HG03442 (cell line): ENCODE measurements around the gene DHX58.

Source experiments
- ATAC-seq: cut with Tn5 transposase; IDR thresholded peaks from one replicate; pipeline ENCODE4 v1.9.1; 2021; ENCODE audit warnings: mild to moderate bottlenecking, moderate library complexity; ENCODE audit not compliant: unreplicated experiment

Gene DHX58

DNA sequence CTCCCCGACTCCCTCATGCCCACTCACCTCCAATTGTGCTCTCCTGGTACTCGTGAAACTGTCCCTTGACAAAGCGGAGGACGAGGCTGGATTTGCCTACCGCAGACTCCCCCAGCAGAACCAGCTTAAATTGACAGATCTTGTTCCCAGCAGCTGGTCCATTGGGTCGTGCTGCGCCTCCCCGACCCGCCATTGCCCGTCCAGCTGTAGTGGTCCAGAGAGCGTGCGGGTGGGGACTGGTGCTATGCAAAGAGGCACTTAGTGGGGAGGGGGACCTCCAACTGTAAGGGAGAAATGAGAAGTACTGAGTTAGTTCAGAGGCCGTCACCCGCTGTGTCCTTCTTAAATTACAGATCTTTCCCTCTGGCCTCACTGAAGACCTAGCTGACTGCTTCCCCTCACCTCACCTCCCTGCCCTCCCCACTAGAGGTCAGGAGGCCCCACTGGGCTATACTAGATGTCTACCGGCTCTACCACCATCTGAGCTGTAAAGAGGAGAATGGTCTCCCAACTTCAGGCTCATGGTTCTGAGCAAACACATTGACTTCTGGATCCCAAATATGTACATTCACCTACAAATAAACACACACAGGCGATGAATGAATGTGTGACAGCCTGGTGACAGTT lies 17.9 kb upstream of the DHX58 start:
- ATAC-seq = no peak

DNA sequence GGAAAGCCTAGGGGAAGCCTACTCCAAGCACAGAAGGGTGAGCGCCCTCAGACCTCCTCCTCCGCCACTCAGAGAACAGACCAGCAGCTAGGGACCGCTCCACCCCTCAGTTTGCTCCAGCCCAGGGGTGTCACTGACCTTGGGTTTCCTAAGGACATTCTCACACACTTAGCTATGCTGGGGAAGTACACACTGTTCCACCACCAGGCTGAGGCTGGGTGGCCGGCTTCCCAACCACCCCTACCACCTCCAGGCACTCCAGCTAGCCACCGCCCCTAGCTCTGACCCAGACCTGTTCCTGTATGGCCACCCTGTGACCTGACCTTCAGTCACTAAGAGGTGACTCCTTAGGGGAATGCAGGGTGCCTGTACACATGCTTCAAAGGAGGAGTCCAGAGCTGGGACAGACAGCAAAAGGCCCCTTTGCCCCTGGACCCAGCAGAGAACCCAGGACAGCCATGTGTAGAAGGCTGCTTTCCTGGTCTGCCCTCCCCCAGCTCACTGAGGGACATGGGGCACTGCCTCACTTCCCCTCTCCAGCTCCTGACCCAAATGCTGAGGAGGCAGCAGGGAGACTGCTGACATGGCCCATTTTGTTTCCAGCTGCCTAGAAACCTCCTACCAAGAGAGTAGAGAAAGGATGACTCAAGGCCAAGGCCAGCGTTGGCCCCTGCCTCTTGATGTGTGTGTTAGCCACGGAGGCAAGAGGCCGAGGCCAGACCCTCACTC lies 16.8 kb upstream of the DHX58 start:
- no peak for ATAC-seq

DNA sequence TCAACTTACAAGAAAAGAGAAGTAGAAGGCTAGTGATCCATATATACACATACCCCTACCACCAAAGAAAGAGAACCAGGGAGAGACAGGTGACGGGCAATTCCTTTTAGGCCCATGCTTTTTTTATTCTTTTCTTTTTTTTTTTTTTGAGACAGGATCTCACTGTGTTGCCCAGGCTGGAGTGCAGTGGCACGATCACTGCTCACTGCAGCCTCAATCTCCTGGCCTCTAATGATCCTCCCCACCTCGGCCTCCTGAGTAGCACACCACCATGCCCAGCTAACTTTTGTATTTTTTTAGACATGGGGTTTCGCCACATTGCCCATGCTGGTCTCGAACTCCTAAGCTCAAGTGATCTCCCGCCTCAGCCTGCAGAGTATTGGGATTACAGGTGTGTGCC lies 14.9 kb upstream of the DHX58 start:
- no peak for ATAC-seq

DNA sequence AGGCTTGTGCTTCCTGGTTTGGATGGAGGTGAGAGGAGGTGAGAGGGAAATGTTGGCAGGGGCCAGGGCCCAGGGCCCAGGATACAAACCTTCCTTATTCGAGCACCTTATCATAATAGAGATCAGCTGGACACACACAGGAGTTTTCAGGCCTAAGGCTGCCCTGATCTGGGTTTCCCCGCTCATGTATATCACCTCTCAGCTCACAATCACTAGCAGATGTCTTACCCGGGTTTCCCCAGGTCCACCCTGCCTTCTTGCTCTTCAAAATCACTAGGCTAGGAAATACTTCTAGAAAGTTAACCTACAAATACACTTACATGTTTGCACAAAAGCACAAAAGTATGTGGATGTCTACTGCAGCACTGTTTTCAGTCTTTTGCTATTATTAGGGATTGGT lies 14.3 kb upstream of the DHX58 start:
- no peak for ATAC-seq

DNA sequence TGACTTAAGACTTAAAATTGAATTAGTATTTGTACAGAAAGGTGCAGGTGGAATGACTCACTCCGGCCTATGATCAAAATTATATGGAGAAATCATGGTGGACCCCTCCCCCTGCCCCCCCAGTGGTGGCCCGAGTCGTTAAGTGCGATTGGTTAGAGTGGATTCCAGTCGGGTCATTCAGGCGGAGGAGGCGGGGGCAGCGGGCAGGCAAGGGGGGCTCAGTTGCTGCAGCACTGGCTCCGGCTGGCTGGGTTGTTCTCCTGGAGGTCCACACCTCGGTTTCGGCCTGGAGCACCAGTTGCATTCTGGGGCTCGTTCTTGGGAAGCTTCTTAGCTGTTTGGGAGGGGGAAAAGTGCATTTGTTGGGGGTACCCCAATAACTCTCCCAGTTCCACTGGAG lies 13.1 kb upstream of the DHX58 start:
- no peak for ATAC-seq

DNA sequence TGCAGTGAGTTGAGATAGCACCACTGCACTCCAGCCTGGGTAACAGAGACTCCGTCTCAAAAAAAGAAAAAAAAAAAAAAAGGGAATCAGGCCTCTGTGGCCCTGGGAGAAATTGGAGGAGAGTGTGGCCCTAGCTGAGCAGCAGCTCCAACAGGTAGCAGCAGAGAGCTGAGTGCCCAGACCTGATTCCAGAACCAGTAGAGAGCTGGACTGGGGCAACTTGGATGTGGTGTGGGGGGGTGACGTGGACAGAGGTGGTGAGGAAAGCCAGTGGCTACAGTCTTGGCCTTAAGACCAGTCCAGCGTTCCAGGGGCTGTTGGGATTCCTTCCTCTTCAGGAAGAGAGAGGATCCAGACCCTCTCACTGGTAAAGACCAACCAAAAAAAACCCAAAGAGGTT lies 11.7 kb upstream of the DHX58 start:
- ATAC-seq = no peak

DNA sequence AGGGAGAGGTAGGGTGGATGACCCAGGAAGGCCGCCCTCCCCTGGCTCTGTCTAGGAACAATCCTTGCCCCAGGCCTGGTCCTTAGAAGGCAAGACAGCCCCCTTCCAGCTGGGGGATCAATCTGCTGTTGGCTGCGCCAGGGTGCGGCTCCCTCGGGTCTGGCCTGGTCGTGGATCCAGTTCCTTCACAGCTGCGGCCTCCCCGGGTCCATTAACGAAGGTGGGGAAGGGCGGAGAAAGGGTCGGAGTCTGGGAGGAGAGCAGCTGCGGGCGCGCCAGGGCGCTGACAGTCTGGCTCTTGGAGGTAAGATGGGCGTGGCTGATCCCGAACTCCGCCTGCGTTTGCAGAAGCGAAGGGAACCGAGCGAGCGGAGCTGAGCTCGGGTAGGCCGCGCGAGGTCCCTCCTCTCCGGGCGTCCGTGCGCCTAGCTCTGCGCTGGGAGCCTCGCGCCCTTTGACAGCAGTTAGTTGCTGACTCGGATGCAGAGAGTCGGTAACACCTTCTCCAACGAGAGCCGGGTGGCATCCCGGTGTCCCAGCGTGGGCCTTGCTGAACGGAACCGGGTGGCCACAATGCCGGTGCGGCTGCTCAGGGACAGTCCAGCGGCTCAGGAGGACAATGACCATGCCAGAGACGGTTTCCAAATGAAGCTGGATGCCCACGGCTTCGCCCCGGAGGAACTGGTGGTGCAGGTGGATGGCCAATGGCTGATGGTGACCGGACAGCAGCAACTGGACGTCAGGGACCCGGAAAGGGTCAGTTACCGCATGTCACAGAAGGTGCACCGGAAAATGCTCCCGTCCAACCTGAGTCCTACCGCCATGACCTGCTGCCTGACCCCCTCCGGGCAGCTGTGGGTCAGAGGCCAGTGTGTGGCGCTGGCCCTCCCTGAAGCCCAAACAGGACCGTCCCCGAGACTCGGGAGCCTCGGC lies 10.1 kb upstream of the DHX58 start, which contains the start of gene HSPB9:
Gene HSPB9 (plus strand): TSS at position 434 of the 933 bp plus-strand sequence. CDS start 47 bp downstream, at position 481.
- no peak for ATAC-seq

DNA sequence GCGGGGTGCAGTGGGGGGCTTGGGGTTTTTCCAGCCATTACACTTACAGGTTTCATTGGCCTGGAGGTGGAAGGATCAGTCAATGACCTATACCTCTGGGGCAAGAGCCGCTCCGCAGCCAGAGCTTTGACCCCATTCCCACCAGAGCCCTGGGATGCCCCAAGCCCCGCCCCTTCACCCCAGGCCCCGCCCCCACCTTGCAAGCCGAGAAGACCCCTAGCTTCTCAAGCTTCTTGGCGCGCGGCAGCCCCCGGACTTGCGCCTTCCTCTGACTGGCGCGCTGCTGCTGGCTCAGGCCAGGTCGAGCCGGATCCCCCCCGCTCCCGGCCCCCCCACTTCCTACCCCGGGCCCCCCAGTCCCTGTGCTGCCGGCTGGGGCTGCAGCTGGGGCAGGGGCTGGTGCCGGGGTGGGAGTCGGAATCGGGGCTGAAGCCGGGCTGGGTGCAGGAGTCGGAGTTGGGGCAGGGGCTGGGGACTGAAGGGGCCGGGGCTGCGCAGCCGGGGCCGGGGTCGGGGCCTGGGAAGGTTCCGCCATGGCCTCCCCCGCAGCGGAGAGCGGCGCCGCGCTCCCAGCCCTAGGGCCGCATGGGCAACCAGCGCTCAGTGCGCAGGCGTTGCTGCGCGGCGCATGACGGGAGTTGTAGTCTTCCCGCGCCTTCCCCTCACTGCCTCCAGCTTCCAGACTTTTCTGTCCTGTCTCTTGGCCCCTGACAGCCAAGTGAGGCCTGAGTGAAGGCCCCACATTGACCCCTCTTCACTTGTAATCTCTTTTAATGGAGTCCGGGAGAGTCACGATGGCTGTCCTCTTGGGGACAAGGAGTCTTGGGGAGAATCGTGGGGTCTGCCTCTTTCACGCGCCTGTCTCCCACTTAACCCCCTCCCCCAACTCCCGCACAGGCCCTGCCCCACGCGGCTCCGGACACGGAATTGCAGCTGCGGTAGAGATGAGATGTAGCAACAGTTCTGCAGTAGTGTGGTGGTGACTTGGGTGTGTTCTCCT lies 8.6 kb upstream of the DHX58 start, which contains the start of gene KAT2A:
Gene KAT2A (minus strand): TSS at position 598 of the 1,000 bp plus-strand sequence. CDS start 63 bp downstream, at position 535.
- ATAC-seq = no peak

DNA sequence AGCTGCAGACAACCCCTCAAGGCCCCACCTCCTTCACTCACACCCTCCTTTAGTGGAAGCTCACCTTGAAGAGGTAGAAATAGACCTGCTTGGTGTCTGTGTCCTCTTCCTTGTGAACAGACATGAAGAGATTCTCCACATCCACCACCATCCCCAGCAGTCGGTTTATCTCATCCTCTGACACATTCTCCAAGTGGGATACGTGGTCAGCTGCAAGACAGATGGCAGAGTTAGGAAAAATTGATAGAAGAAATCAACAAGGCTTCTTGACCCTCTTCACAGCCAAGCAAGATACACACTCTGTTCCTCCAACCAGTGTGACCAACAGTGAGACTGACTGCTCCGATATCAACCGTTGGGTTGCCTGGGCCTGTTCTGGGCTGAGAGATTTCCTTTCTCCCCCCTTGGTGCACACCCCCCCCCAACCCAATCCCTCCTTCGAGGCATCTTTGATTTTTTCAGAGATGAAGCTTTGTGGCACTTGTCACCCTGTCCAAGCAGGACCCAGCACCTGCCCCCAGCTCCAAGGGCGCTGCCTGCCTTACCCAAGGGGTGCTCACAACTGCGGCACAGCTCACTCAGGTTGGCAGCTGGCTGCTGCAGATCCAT lies 7.8 kb upstream of the DHX58 start:
- no peak for ATAC-seq

DNA sequence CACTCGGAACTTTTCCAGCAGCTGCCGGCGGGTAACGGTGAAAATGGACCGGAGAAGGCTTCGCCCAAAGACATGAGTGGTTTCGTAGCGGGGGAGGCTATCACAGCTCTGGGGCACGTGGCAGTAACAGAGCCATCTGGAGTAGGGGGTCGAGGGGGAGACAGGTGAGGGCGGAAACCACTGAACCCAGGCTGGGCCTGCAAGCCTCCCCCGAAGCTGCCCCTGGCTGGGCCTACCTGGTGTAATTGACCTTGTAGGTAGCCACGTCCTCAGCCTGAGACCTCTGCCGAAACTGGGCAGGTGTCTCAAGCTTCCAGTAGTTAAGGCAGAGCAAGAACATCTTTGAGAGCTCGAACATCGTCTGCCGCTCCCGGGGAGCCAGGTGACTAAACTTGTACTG lies 6.8 kb upstream of the DHX58 start:
- ATAC-seq = no peak

DNA sequence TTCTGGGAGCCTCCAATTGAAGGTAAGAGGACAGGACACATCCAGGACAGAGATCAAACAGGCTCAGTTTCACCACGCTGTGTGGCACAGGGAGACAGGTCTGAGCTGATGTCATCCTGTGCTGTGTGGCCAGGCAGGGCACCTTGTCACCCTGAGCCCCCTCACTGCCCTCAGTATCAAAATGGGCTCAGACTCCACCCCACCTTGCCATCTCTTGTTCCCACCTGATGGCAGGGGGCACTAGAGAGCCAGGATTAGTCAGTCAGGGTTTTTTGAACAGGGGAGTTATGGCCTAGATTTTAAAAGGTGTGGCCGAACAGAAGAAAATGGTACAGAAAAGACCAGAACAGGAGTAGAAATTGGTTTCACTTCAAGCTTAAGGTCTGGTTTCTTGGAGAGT lies 6.0 kb upstream of the DHX58 start:
- no peak for ATAC-seq

DNA sequence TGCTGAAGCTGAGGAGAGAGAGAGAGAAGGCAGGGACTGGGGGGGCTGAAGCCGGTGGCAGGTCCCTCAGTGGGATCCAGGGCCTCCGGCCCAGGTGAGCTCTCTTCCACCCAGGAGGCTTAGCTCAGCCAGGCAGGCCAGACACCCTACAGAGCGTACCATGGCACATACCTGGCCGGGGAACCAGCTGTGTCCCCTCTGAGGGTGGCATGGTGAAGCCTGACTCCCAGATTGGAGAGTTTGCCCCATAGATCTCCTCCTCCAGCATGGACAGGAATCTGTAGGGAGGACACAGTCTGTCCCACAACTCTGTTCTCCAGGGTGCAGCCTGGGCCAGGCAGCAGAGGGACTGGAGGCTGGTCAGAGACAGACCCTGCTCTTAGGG lies 5.6 kb upstream of the DHX58 start:
- no peak for ATAC-seq

DNA sequence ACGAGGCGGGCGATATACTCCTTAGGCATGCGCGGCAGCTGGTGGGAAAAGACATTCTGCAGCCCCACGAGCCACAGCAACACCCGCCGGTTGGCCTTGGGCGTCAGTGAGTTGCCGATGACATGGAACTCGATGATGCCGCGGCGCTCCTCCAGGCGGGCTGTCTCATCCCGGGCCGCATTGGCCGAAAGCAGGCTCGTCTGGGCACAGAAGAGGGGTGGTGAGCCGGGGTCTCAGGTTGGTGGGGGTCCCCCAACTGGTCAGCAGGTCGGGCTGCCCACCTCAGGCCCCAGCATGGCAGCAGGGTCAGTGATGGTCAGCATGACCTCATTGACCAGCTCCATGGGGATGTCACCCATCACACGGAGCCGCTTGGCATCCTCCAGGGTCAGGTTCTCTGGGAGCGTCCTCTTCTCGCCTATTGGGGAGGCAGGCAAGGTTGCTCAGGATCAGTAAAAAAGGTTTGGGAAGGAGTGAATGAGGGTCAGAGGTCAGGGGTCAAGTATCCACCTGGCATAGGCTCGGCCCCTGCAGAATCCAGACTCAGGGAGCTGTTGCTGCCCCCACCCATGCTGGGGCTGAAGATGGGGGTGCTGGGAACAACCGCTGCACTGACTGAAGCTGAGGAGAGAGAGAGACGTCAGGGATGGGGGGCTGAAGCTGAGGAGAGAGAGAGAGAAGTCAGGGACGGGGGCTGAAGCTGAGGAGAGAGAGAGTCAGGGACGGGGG lies 5.0 kb upstream of the DHX58 start:
- no peak for ATAC-seq

DNA sequence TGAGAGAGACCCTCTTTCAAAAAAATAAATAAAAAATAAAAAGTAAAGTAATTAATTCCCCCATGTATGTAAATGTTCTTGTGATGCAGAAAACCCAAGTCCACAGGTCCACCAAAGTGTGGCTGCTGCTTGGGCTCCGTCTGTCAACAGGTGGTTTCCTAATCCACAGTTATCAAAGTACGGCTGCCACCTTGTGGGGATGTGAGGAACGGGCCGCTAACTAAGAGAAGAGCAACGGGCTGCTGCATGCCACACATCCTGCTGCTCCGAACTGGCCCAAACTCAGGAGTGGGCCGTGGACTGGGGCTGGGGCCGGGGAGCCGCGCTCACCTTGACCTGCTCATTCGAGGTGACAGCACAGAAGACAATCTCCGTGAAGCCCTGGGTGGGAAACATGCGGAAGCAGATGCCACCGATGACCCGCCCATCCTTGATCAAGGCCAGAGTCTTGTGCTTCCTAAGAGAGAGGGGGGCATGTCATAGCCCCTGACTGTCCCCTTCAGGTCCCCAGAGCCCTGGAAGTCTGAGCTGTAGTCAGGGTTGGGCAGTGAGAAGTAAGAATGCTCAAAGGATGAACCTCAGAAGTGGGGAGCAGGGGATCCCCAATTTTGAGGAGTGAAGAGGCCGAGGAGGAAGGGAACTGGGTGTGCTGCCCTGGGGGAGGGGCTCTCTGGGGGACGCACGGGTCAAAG lies 4.3 kb upstream of the DHX58 start:
- ATAC-seq = no peak

DNA sequence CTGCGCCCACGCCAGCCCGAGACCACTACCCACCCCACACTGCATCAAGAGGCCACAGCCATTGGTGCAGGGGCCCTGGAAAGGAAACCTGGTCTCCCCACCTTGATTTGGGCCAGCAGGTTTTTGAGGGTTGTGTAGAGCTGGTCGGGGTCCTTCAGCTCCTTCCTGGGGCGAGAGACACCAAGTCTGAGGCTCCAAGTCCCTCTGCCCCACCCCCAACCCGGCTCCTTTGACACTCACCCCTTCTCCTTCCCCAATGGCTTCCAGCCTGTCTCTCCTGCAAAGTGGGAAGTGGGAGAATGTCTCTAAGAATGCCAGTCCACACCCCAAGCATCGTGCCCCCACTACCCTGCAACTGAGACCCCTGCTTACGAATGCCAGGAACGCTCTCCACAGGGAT lies 1.6 kb upstream of the DHX58 start:
- ATAC-seq = no peak

DNA sequence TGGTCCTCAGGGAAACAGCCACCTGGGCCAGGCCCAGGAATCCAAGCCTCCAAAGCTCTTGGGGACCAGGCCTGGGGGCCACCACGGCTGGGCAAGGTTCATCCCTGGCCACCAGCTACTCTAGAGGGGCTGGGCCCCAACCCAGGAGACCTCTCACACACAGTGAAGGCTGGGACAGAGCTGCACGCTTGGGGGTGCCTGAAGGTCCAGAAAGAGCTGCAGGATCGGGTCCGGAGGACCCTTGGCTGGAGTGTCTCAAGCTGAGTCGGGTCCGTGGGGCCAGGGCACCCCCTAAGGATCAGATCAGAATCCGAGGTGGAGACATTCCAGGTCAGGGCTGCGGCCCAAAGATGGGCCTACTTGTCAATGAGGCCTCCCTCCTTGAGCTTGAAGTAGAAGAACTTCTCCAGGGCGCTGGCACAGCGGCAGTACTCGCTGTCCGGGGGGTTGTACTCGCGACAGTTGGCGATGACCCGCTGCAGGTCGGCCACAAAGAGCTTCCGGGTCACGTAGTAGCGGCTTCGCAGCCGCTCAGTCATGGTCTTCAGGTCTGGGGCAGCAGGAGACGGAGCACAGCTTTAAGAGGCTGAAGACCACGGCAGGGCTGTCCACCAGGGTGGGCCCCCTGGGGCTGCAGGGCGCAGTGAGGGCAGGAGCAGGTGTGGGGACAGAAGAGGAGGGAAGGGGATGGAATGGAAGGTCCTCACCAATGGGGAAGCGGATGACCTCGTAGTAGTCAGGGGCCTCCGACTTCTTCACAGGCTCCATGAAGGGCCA lies 967 bp upstream of the DHX58 start:
- no peak for ATAC-seq

DNA sequence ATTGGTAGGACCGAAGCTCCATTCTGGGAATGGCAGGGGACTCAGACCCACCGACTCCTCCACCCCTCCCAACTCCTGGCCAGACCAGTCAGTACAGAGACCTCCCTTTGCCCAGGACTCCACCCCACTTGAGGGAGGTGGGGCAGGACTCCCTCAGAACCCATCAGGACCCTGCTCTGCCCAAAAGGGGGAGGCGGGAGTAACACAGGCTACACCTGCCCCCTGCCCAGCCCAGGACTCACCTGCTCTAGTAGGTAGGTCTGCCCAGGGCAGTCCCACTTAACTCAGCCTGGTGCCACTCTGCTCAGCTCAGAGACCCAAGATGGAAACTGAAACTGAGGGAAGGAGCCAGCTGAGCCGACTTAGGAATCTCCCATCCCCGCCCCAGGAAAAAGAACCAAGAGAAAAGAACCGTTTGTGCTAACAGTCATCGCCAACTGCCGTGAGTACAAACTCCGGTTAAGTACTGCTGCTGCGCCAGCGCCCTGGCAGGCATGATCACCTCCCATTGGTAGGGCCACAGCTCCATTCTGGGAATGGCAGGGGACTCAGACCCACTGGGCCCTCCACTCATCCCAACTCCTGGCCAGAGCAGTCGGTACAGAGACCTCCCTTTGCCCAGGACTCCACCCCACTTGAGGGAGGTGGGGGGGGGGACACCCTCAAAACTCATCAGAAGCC lies 503 bp downstream of the DHX58 start:
- ATAC-seq = no peak
